Skin of body (tissue), 2 donors: ENCODE measurements around the gene SDK2. TPM values are rescaled to one million over a fixed set of nuclear protein-coding genes. Genes with fewer than 3 reads are reported as not detected.

ENCODE experiments used
- DNase-seq: peaks from one replicate; lab custom pipeline; 2025; lab: John Stamatoyannopoulos, UW
- total RNA-seq: library from RNA; depleted of rRNA; stranded (reverse); fragments of >200 nt; gene quantifications from one replicate; pipeline ENCODE4 v1.2.3, GENCODE V29; 2014

Gene SDK2
- total RNA-seq, 1 donor from 2014 or later, result 1.6 TPM

- no peak for DNase-seq
Observed at GRCh38 chr17:73559532-73559931, 84.7 kb downstream of the SDK2 start.

DNA sequence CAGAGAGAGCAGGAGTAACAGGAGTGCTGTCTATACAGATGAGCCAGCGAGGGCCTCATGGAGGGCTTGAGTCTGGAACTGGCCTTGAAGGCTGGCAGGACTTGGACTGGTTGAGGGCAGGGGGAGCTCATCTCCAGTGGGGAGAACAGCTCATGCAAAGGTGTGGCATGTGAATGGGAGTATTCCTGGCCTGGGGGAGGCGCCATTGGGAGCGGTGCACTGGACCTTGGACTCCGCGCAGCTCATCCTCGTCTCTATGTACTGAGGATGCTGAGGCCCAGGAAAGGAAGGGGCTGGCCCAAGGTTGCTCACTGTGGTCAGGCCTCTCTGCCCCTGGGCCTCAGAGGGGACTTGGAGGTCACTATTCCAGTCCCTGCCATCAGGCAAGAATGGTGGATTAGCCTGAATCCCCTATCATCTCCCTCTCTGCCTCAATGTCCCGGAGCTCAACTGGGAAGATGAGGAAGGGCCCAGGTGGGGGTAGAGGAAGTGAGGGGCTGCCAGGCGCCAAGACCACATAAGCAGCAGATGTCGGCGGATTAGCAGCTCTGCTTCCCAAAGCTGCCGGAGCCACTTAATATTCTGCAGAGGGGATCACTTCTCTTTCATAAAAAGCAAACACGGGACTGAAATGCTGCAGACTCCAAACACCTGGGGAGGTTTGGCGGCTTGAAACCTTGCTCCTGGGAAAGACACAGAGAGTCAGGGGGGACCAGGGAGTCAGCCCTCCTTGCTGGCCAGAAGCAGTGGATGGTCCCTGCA lies 88.9 kb downstream of the SDK2 start:
- no peak for DNase-seq

GRCh38 chr17:73554498-73554897 lies 89.7 kb downstream of the SDK2 start:
- no peak for DNase-seq

DNA sequence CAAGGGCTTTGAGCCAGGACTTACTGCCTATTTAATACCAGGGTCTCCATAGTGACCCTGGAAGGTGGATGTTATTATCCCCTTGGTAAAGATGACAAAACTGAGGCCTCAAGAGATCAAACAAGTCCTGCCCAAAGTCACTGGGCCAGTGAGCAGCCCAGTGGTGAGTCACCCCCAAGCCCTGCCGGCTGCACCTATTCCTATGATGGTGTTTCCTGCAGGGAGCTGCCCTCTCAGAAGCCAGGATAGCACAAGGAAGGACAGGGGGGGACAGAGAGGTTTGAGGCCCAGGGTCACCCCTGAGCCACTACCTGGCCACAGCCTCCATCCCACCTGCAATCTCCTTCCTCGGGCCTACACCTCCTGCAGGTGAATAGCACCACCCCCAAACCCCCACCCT lies 90.9 kb downstream of the SDK2 start:
- DNase-seq, result no peak

- DNase-seq, result no peak
Observed at GRCh38 chr17:73552300-73553048, 91.8 kb downstream of the SDK2 start.

DNA sequence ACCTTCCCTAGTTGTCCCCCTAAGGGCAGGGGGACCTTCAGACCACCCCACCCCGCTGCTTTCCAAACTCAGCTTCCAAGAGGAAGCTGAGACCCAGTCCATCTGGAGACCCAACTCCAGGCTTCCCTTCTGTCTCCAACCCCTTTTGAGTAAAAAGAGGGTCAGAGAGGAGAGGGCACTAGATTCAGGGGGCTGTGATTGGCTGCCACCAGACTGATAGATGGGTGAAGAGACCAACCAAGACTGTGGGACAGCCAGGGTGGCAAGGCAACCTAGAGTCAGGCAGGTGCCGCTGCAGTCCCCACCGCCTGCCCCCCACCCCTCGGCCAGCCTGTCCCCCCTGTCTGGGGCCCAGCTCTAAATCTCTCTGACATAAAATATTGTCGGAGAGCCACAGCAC lies 92.5 kb downstream of the SDK2 start:
- no peak for DNase-seq

DNA sequence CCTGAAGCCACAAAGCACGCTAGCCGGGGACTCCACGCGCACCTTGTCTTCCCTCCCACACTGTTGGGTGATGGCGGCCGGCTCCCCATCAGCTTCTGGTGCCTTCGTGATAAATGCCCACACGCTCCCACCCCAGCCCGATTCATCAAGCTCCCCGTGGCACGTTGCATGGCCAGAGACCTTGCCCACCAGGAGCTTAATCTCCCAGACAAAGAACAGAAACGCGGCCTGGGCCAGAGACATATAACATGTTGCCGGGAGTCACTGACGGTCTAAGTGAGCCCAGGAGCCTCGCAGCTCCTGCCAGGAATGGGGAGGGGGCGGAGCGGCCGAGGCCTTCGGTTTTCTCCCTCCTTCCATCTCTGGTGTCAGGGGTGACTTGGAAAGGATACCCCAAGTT lies 93.1 kb downstream of the SDK2 start:
- DNase-seq, result no peak

- DNase-seq, result no peak
Observed at GRCh38 chr17:73550556-73550955, 93.7 kb downstream of the SDK2 start.

- no peak for DNase-seq
Observed at GRCh38 chr17:73549841-73550430, 94.3 kb downstream of the SDK2 start.

GRCh38 chr17:73548620-73549311 lies 95.5 kb downstream of the SDK2 start:
- no peak for DNase-seq

DNA sequence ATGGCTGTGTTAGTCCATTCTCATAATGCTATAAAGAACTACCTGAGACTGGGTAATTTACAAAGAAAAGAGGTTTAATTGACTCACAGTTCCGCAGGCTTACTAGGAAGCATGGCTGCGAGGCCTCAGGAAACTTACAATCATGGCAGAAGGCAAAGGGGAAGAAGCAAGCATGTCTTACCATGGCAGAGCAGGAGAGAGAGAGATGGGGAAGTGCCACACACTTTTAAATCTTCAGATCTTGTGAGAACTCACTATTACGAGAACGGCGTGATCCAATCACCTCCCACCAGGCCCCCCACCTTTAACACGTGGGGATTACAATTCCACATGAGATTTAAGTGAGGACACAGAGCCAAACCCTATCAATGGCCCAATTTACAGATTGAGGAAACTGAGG lies 96.5 kb downstream of the SDK2 start:
- DNase-seq, result no peak

- no peak for DNase-seq
Observed at GRCh38 chr17:73546770-73547536, 97.3 kb downstream of the SDK2 start.

GRCh38 chr17:73546114-73546513 lies 98.1 kb downstream of the SDK2 start:
- DNase-seq, result no peak

DNA sequence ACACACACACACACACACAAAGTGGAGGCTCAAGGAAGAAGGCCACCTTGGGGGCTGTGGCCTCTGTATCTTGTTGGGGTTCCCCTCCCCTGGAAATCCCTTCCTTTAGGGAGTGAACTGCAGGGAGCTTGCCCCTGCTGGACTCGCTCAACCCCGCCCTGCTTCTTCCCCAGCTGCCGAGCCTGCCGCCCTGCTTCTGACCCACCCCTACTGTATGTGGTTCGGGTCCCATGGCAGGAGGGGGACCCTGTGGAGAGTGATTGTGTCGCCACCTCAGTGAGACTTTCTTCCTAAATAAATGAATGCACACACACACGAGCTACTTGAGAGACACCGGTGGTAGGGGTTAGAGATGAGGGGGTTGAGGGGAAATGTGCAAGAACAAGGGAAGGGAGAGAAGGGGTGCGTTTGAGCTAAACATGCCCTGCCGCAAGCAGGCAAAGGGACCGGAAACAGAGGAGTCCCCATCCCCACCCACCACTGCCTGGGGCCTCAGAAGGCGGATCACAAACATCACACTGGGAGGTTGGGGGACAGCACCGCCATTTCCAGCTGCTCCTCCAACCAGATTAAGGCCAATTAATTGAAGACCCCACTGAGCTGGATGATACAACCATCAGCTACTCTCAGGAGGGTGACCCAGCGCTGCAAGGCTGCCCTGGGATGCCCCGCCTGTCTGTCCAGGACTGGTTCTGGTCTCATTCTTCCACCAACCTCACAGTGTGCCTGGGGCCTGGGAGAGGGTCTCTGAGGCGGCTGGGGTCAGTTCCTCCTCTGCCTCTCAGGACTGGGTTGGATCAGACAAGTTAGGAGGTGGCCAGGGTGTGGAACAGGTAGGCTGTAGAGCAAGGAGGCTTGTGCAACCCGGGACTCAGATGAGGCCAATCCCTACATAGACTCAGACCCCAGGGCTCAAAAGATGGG lies 98.9 kb downstream of the SDK2 start:
- no peak for DNase-seq

GRCh38 chr17:73544333-73544732 lies 99.9 kb downstream of the SDK2 start:
- DNase-seq, result no peak

GRCh38 chr17:73542323-73542722 lies 101.9 kb downstream of the SDK2 start:
- DNase-seq, result no peak

DNA sequence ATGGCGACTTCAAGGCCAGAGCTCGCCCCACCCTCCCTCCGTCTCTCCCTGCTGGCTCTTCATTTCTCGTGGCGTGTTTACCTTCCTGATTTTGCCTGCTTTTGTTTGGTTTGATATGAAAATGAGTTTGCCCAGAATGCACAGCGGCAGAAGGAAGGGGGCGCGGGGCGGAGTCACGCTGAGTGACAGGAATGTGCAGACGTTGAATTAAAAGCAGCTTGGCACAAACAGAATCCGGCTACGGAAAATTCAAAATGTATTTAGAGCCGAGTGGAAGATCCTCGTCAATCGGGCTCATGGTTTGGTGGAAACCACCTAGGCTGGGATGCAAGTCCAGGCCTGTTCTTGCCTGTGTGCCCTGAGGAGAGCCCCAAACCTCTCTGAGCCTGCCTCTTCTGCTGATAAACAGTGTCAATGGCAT lies 102.7 kb downstream of the SDK2 start:
- DNase-seq, result no peak

DNA sequence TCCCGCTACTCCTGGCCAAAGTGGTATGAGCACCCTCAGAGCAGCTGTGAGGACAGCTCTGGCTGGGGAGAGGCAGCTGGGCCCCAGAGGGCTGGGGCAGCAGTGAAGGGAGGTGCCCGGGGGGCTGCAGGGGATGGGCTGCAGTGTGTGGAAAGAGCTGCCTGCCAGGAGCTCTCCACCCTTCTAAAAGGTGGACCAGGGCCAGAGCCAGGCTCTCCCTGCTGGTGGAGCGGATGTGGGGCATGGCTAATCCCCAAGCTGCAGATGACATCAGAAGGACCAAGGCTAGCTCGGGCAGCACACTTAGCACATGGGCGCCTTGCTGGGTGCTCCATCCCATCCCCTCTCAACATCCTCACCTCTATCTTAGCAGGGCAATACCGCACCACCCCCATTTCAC lies 103.1 kb downstream of the SDK2 start:
- no peak for DNase-seq

- no peak for DNase-seq
Observed at GRCh38 chr17:73539166-73539565, 105.1 kb downstream of the SDK2 start.

- DNase-seq, result no peak
Observed at GRCh38 chr17:73538445-73538844, 105.8 kb downstream of the SDK2 start.
